Endothelial cell of umbilical vein (primary cell): ENCODE measurements around the gene DACT3. TPM values are rescaled to one million over a fixed set of nuclear protein-coding genes. Genes with fewer than 3 reads are reported as not detected.

ENCODE experiments used
- BruUV-seq: library from RNA; stranded (reverse); fragments of 400-500 nt; replicated peaks from 2 replicates; lab custom pipeline; 2021; lab: Mats Ljungman, UMichigan
- CTCF ChIA-PET: fragments of 300-600, 350-600 bp; sonication (Branson Sonifier 250); formaldehyde crosslinking; loops from one replicate; lab custom pipeline; 2021; ENCODE audit warnings: antibody characterized with exemption, inconsistent platforms; lab: Charles Lee
- POLR2A ChIA-PET: fragments of 300-600, 350-600 bp; sonication (Branson Sonifier 250); formaldehyde crosslinking; loops from one replicate; lab custom pipeline; 2021; ENCODE audit warnings: antibody characterized with exemption, inconsistent platforms; lab: Charles Lee
- DNase-seq: peaks from one replicate; pipeline ENCODE4 v3.0.0-alpha.2; 2011; ENCODE audit warnings: low read depth, low spot score
- FAIRE-seq: peaks from 2 replicates; lab custom pipeline; 2011; peaks lifted over from hg19 to GRCh38; lab: Jason Lieb, UNC
- H2AFZ ChIP-seq: 2 replicates; pipeline ENCODE4 v1.6.0; 2012; ENCODE audit warnings: low read depth, low read length, control low read depth, inconsistent platforms
- H3K27ac ChIP-seq: 2 replicates; pipeline ENCODE4 v1.5.1; 2011; ENCODE audit warnings: low read depth, mild to moderate bottlenecking, control low read depth, low read length, moderate library complexity; ENCODE audit not compliant: insufficient read depth
- H3K27me3 ChIP-seq, 2 experiments: 2 replicates each; pipeline versions ENCODE4 v1.6.0 to v1.6.1; 2011; ENCODE audit warnings: low read length in 2 of 2, mixed read lengths in 1 of 2; ENCODE audit not compliant: control insufficient read depth in 2 of 2, insufficient read depth in 2 of 2
- H3K36me3 ChIP-seq, 2 experiments: 2 replicates in 1 of 2; 3 replicates in 1 of 2; pipeline ENCODE4 v1.5.1; 2011; ENCODE audit warnings: low read length in 2 of 2, mild to moderate bottlenecking in 1 of 2, moderate library complexity in 1 of 2; ENCODE audit not compliant: control insufficient read depth in 2 of 2, insufficient read depth in 2 of 2; ENCODE audit errors: extremely low read depth in 1 of 2
- H3K4me1 ChIP-seq: 3 replicates; pipeline ENCODE4 v1.5.1; 2011; ENCODE audit warnings: mild to moderate bottlenecking, low read length; ENCODE audit not compliant: control insufficient read depth, insufficient read depth; ENCODE audit errors: extremely low read depth
- H3K4me2 ChIP-seq: 2 replicates; pipeline ENCODE4 v1.6.1; 2011; ENCODE audit warnings: low read length, control low read depth, mixed read lengths; ENCODE audit not compliant: insufficient read depth
- H3K4me3 ChIP-seq, 3 experiments: fragments of 200-600 bp in 1 of 3; sonication (generic), shearing (Covaris generic) in 1 of 3; replicated peaks in 1 of 3; 2 replicates each; pipeline ENCODE4 v1.5.1; 2011 to 2016; ENCODE audit warnings: control low read depth in 3 of 3, low read length in 3 of 3, mild to moderate bottlenecking in 2 of 3, inconsistent platforms in 1 of 3, low read depth in 1 of 3, moderate library complexity in 1 of 3; ENCODE audit not compliant: insufficient read depth in 1 of 3
- H3K79me2 ChIP-seq: 2 replicates; pipeline ENCODE4 v1.6.0; 2012; ENCODE audit warnings: low read length, inconsistent platforms; ENCODE audit not compliant: control insufficient read depth, insufficient read depth
- H3K9ac ChIP-seq: replicated peaks from 2 replicates; pipeline ENCODE3; 2011; ENCODE audit warnings: low read length, control low read depth; ENCODE audit not compliant: insufficient read depth; ENCODE audit errors: extremely low read depth
- H3K9me1 ChIP-seq: replicated peaks from 3 replicates; pipeline ENCODE4 v1.6.0; 2011; ENCODE audit warnings: mild to moderate bottlenecking, low read length; ENCODE audit not compliant: control insufficient read depth, insufficient read depth; ENCODE audit errors: extremely low read depth
- H3K9me3 ChIP-seq: replicated peaks from 2 replicates; pipeline ENCODE4 v1.5.1; 2012; ENCODE audit warnings: low read length, inconsistent platforms; ENCODE audit not compliant: control insufficient read depth, insufficient read depth
- H4K20me1 ChIP-seq: replicated peaks from 2 replicates; pipeline ENCODE3; 2011; ENCODE audit warnings: mild to moderate bottlenecking, low read length; ENCODE audit not compliant: control insufficient read depth, insufficient read depth; ENCODE audit errors: extremely low read depth
- EZH2 ChIP-seq: IDR thresholded peaks from 2 replicates; pipeline ENCODE4 v1.6.1; 2012; ENCODE audit warnings: borderline replicate concordance, low read depth, mild to moderate bottlenecking, moderate library complexity, low read length, inconsistent platforms; ENCODE audit not compliant: severe bottlenecking
- FOS ChIP-seq: IDR thresholded peaks from 2 replicates; pipeline ENCODE4 v1.6.1; 2011; ENCODE audit warnings: mild to moderate bottlenecking, low read length, moderate library complexity, borderline replicate concordance; ENCODE audit not compliant: insufficient read depth
- GATA2 ChIP-seq: IDR thresholded peaks from 2 replicates; pipeline ENCODE4 v1.7.0; 2011; ENCODE audit warnings: low read depth, mild to moderate bottlenecking, moderate library complexity, mixed read lengths, low read length; ENCODE audit not compliant: insufficient read length, insufficient read depth
- JUN ChIP-seq: IDR thresholded peaks from 2 replicates; pipeline ENCODE4 v1.6.1; 2011; ENCODE audit warnings: borderline replicate concordance, low read depth; ENCODE audit not compliant: insufficient read length, insufficient read depth
- MYC ChIP-seq: IDR thresholded peaks from one replicate; pipeline ENCODE4 v1.6.1; 2011; ENCODE audit warnings: mild to moderate bottlenecking, low read depth, low read length
- POLR2A ChIP-seq: IDR thresholded peaks from 2 replicates; pipeline ENCODE4 v1.6.1; 2012; ENCODE audit warnings: low read depth, mild to moderate bottlenecking, control low read depth, low read length
- POLR2AphosphoS5 ChIP-seq: IDR thresholded peaks from 2 replicates; pipeline ENCODE4 v1.6.1; 2012; ENCODE audit warnings: low read depth, mild to moderate bottlenecking, control low read depth, low read length, moderate library complexity; ENCODE audit not compliant: insufficient read depth
- dilution Hi-C: fragments of 300-500 bp; cut with MboI; formaldehyde crosslinking; loops from one replicate; pipeline ENCODE4 v1.15.0; 2019; ENCODE audit warnings: low sequenced_read_pairs; ENCODE audit not compliant: extremely low pct_ligation_motif_present
- intact Hi-C: fragments of 100-400 bp; cut with micrococcal nuclease; formaldehyde crosslinking; loops from one replicate; pipeline ENCODE4 v1.10.0; 2022
- polyA plus RNA-seq, 4 experiments: library from polyadenylated mRNA; depleted of rRNA in 3 of 4; stranded (reverse) in 3 of 4; unstranded in 1 of 4; fragments of >200 nt; gene quantifications; 2 replicates each; pipeline versions ENCODE4 v1.2.1 to v1.2.3, GENCODE V29; 2011 to 2012; ENCODE audit warnings: missing spikeins in 1 of 4
- total RNA-seq: library from RNA; stranded (reverse); gene quantifications from 2 replicates; pipeline ENCODE4 v1.2.3, GENCODE V29; 2021
- TF ChIP-seq, protein P1 (sequence below): IDR thresholded peaks from 2 replicates; pipeline ENCODE4 v1.6.1; 2011; ENCODE audit not compliant: insufficient read depth, insufficient read length
- TF ChIP-seq, protein P2 (sequence below), 2 donors: IDR thresholded peaks; 1 replicate in 1 of 2; 2 replicates in 1 of 2; pipeline ENCODE4 v1.5.1; 2011; ENCODE audit warnings: low read length in 2 of 2, mild to moderate bottlenecking in 2 of 2, moderate library complexity in 2 of 2, control low read depth in 1 of 2, inconsistent platforms in 1 of 2, low read depth in 1 of 2; ENCODE audit not compliant: insufficient read depth in 1 of 2; ENCODE audit errors: extremely low read depth in 1 of 2

The DACT3 gene
- total and polyA plus RNA-seq, 2 donors (not counting 3 experiments of a cell fraction or from before 2014, with no cell fraction given), result 0.22 to 0.76 TPM

DNA sequence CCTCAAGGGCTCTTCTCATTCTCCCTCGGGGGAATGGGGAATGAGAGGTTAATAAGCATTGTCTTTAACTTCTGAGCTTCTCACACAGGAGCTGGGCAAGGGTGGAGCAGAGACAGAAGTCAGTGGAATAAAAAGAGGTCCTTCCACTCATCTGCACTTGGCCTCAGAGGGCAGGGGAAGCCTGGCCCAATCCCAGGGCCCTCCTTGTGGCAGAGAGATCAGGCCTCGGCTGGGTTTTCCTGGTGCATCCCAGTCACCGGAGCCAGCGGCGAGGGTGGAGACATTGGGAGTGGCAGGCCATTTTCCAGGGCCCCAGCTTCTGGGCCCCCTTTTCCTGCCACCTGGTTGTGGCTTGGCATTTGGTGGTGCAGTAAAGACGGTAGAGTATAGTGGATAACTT lies 49.2 kb downstream of the DACT3 start:
- no peak for DNase-seq
- no TSS peak for BruUV-seq
- ChIA-PET POLR2A (interaction anchor here (0.5 kb wide), 1 partner anchor 31 kb away, joined by 6 read pairs; no protein-coding TSS in a partner anchor), CTCF (interaction anchor here (0.9 to 13.9 kb wide), 7 partner anchors 11 to 155 kb away, joined by 3 to 422 read pairs (median 4); partner anchors contain the start of genes CALM3 and DACT3)
- Histone ChIP-seq H3K9me3 (no peaks in the 10 kb centered on the region), H3K36me3 (peaks cover 13 to 36% of the 10 kb centered on the region in 2 experiments), H3K27ac (no peak overlapping the region), H4K20me1 (no peaks in the 10 kb centered on the region), H2AFZ (no peak overlapping the region), H3K4me1 (peaks cover 4% of the 10 kb centered on the region), H3K9me1 (no peaks in the 10 kb centered on the region), H3K79me2 (peaks cover under 1% of the 10 kb centered on the region), H3K9ac (no peak overlapping the region), H3K4me3 (no peak overlapping the region), H3K27me3 (no peaks in the 10 kb centered on the region), H3K4me2 (no peak overlapping the region)
- FAIRE-seq, result no peak
- dilution Hi-C loops, result no loop called here
- TF ChIP-seq POLR2AphosphoS5 (peak; percentile 8), JUN (no peak)
- TF ChIP-seq, protein P1, sequence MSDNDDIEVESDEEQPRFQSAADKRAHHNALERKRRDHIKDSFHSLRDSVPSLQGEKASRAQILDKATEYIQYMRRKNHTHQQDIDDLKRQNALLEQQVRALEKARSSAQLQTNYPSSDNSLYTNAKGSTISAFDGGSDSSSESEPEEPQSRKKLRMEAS, result no peak
- intact Hi-C loops, result no loop called here

DNA sequence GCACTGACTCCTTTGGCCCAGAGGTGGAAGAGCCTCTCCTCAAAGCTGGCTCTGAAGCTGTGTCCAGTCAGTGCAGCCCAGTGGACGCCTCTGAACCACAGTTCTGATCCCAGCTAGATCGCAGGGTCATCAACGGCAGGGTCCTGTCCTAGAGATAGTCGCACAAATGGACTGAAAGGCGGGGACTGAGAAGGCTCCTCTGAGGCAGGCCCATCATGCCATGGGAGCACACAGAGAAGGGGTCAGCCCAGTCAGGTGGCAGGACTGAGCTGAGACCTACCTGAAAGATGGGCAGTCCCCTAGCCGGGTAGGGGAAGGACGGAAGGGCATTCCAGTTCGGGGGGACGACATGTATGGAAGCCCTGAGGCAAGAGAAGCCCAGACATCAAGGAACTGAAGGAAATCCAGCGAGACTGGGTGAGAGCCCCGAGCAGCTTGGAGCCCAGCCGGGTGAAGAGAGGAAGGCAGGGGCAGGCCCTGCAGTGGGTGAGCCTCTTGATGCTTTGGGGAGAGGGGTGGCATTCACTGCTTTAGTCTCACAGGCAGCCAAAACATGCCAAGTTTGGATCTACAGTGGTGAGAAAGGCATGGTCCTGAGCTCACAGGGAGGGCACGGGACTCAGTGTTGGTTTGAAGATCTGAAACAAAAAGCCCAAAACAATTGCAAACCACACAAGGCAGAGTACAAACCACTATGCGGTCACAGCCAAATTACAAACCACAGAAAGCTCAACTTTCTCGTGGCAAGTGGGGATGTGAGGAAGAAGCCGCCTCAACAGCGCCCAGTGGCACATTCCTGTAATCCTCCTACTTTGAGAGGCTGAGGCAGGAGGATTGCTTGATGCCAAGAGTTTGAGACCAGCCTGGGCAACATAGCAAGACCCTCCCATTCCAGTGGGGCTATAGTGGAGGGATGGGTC lies 49.9 kb downstream of the DACT3 start:
- Histone ChIP-seq H3K79me2 (peaks cover 4% of the 10 kb centered on the region), H3K27ac (no peak overlapping the region), H3K27me3 (no peaks in the 10 kb centered on the region), H3K4me2 (no peak overlapping the region), H3K36me3 (peaks cover 13 to 41% of the 10 kb centered on the region in 2 experiments), H4K20me1 (no peaks in the 10 kb centered on the region), H3K4me3 (no peak overlapping the region), H3K4me1 (peaks cover 4% of the 10 kb centered on the region), H3K9me3 (no peaks in the 10 kb centered on the region), H3K9me1 (no peaks in the 10 kb centered on the region), H2AFZ (no peak overlapping the region), H3K9ac (no peak overlapping the region)
- DNase-seq, result no peak
- POLR2A ChIA-PET, result interaction anchor here (0.6 kb wide), 1 partner anchor 144 kb away, joined by 3 read pairs; no protein-coding TSS in a partner anchor
- no TSS peak for BruUV-seq
- peak; percentile 42 for FAIRE-seq
- dilution Hi-C loops, result no loop called here
- TF ChIP-seq EZH2, result no peak
- TF ChIP-seq POLR2A, result no peak
- no peak for TF ChIP-seq JUN
- TF ChIP-seq, protein P1, result no peak
- no peak for TF ChIP-seq MYC
- no peak for TF ChIP-seq FOS
- no peak for TF ChIP-seq POLR2AphosphoS5
- TF ChIP-seq, protein P2, sequence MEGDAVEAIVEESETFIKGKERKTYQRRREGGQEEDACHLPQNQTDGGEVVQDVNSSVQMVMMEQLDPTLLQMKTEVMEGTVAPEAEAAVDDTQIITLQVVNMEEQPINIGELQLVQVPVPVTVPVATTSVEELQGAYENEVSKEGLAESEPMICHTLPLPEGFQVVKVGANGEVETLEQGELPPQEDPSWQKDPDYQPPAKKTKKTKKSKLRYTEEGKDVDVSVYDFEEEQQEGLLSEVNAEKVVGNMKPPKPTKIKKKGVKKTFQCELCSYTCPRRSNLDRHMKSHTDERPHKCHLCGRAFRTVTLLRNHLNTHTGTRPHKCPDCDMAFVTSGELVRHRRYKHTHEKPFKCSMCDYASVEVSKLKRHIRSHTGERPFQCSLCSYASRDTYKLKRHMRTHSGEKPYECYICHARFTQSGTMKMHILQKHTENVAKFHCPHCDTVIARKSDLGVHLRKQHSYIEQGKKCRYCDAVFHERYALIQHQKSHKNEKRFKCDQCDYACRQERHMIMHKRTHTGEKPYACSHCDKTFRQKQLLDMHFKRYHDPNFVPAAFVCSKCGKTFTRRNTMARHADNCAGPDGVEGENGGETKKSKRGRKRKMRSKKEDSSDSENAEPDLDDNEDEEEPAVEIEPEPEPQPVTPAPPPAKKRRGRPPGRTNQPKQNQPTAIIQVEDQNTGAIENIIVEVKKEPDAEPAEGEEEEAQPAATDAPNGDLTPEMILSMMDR (IDR thresholded peaks at IDR 0.05; ENCODE audit: extremely low read depth in 1 of 2, insufficient read depth in 1 of 2, low read depth in 1 of 2, low read length in 2 of 2), result no peak
- no peak for TF ChIP-seq GATA2
- CTCF ChIA-PET, result interaction anchor here (0.9 to 13.9 kb wide), 6 partner anchors 10 to 83 kb away, joined by 3 to 422 read pairs (median 4); partner anchors contain the start of genes CALM3 and DACT3
- intact Hi-C loops, result no loop called here
